WTC11 (cell line): ENCODE results near the gene CSNK1G3.

Experiments used
- CTCF ChIP-seq: fragments of 200-600 bp; IDR thresholded peaks from 2 replicates; pipeline ENCODE4 v1.8.0; 2022; ENCODE audit warnings: antibody characterized with exemption
- E2F4 ChIP-seq: sonication (generic); formaldehyde crosslinking; IDR thresholded peaks from 2 replicates; pipeline ENCODE4 v1.8.1; 2022; ENCODE audit warnings: low read depth, mild to moderate bottlenecking, moderate library complexity, missing genetic modification reagents, borderline replicate concordance
- E2F5 ChIP-seq: sonication (generic); formaldehyde crosslinking; IDR thresholded peaks from 2 replicates; pipeline ENCODE4 v1.8.1; 2022; ENCODE audit warnings: mild to moderate bottlenecking, moderate library complexity, missing genetic modification reagents
- ETV6 ChIP-seq: sonication (generic); formaldehyde crosslinking; IDR thresholded peaks from 2 replicates; pipeline ENCODE4 v1.8.1; 2022; ENCODE audit warnings: mild to moderate bottlenecking, missing genetic modification reagents
- HMGA2 ChIP-seq: fragments of 250-450 bp; sonication (Bioruptor Pico); IDR thresholded peaks from 2 replicates; pipeline ENCODE4 v1.4.0; 2021; ENCODE audit warnings: mild to moderate bottlenecking, moderate library complexity
- MAX ChIP-seq: sonication (generic); formaldehyde crosslinking; IDR thresholded peaks from 2 replicates; pipeline ENCODE4 v1.8.0; 2022; ENCODE audit warnings: mild to moderate bottlenecking, missing genetic modification reagents
- NFATC4 ChIP-seq: fragments of 250-450 bp; sonication (Bioruptor Pico); IDR thresholded peaks from 2 replicates; pipeline ENCODE4 v1.9.0; 2021; ENCODE audit warnings: mild to moderate bottlenecking
- NFE2L1 ChIP-seq: sonication (generic); formaldehyde crosslinking; IDR thresholded peaks from 2 replicates; pipeline ENCODE4 v1.8.1; 2023; ENCODE audit warnings: missing genetic modification reagents
- NFYB ChIP-seq: sonication (generic); formaldehyde crosslinking; conservative IDR thresholded peaks from 2 replicates; pipeline ENCODE4 v1.8.0; 2022; ENCODE audit warnings: low read depth, missing genetic modification reagents
- NR3C1 ChIP-seq: sonication (generic); formaldehyde crosslinking; conservative IDR thresholded peaks from 2 replicates; pipeline ENCODE4 v1.8.1; 2023; ENCODE audit warnings: low read depth, mild to moderate bottlenecking, missing genetic modification reagents
- SP1 ChIP-seq: sonication (generic); formaldehyde crosslinking; conservative IDR thresholded peaks from 2 replicates; pipeline ENCODE4 v1.8.1; 2022; ENCODE audit warnings: missing genetic modification reagents
- ZNF263 ChIP-seq: sonication (generic); formaldehyde crosslinking; IDR thresholded peaks from 2 replicates; pipeline ENCODE4 v1.8.1; 2022; ENCODE audit warnings: low read depth, mild to moderate bottlenecking, moderate library complexity, missing genetic modification reagents

- no peak for TF ChIP-seq ZNF263 (CRISPR knock-in tag)
- TF ChIP-seq CTCF, result no peak
- TF ChIP-seq SP1 (CRISPR knock-in tag), result no peak
- TF ChIP-seq NR3C1 (CRISPR knock-in tag), result no peak
- TF ChIP-seq HMGA2 (CRISPR knock-in tag), result no peak
- TF ChIP-seq NFYB (CRISPR knock-in tag), result no peak
- TF ChIP-seq E2F4 (CRISPR knock-in tag), result no peak
- no peak for TF ChIP-seq NFATC4 (CRISPR knock-in tag)
- no peak for TF ChIP-seq E2F5 (CRISPR knock-in tag)
- no peak for TF ChIP-seq NFE2L1 (CRISPR knock-in tag)
- no peak for TF ChIP-seq MAX
- TF ChIP-seq ETV6, result no peak
Measured at GRCh38 chr5:123549256-123549904, 37.4 kb downstream of the CSNK1G3 start.
